Measurements from ENCODE around the gene ILDR1.
"Not testable (repeated sequence)": the region's sequence is repeated elsewhere in the genome, so short reads cannot be mapped to it uniquely, and the experiment has no call there.

ILDR1 gene

GRCh38 chr3:121942116-121942786, 79.8 kb downstream of the ILDR1 start:
- no peak for DNase-seq

GRCh38 chr3:121941592-121941991, 80.5 kb downstream of the ILDR1 start:
- DNase-seq, result no peak

GRCh38 chr3:121938141-121938855, 83.7 kb downstream of the ILDR1 start:
- not testable (repeated sequence) for DNase-seq

Data from Kasumi-1 (cell line).